Stimulated activated CD4-positive, alpha-beta T cell treated with anti-CD3 and anti-CD28 coated beads, TNF-alpha, amount 100 ng/mL, for 1 hour (primary cell): Measurements from ENCODE around the gene MTA3.
"Not testable (repeated sequence)": the region's sequence is repeated elsewhere in the genome, so short reads cannot be mapped to it uniquely, and the experiment has no call there.

ENCODE experiments used
- DNase-seq, 3 donors: peaks; one replicate each; pipeline ENCODE4 v3.0.0-alpha.2; 2020; ENCODE audit warnings: low read depth in 3 of 3, low spot score in 1 of 3

The MTA3 gene

DNA sequence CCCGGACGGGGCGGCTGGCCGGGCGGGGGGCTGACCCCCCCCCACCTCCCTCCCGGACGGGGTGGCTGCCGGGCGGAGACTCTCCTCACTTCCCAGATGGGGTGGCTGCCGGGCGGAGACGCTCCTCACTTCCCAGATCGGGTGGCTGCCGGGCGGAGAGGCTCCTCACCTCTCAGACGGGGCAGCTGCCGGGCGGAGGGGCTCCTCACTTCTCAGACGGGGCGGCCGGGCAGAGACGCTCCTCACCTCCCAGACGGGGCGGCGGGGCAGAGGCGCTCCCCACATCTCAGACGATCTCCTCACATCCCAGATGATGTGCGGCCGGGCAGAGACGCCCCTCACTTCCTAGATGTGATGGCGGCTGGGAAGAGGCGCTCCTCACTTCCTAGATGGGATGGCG is 37.7 kb downstream of the MTA3 start:
- not testable (repeated sequence) for DNase-seq

DNA sequence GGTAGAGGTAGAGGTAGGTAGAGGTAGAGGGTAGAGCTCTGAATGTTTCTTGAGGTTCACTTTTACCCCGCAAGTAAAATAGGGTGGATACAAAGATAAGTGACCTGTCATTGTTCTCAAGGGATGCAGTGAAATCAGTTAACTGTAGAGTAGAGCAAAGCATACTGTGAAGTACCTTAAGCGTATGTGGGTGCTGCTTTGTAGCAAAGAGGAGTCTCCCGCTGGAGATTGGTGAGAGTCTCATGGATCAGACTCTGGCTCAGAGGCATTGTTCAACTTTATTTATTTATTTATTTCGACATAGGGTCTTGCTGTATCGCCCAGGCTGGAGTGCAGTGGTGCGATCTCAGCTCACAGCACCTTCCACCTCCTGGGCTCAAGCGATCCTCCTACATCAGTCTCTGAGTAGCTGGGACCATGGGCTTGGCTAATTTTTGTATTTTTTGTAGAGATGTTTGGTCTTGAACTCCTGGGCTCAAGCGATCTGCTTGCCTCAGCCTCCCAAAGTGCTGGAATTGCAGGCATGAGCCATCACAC is 38.7 kb downstream of the MTA3 start:
- DNase-seq = no peak

DNA sequence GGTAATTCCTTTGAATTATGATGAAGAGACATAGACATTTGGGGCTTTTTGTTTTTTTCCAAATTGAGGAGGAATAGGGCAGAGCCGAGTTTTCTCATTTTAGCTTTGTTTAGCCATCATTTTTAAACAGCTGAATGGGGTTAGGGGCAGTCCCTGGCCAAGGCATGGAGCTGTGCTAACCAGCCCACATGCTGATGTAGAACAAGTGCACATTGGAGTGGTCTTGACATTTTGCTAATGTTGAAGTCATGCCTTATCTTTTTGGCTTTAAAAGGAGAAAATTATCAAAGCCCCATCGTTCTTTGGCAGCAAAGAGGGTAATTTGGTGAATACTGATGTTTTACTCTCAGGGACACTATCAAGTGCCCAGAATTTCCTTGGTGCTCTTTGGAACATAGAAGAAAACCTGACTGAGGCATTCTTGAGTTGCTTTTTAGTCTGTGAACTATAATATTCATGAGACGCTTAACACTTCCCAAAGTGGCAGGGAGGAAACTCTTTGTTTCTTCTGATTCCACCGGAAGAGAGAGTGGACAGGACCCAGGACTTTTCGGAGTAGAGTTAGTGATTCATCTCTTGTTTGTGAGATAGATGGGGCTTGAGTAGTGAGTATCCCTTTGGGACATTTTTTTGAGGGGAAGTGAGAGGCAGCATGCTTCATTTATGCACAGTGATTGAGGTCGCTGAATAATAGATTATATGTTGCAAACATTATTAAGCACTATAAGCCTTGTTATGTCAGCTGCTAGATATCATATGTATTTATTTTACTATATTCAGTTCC is 45.0 kb downstream of the MTA3 start:
- no peak for DNase-seq

DNA sequence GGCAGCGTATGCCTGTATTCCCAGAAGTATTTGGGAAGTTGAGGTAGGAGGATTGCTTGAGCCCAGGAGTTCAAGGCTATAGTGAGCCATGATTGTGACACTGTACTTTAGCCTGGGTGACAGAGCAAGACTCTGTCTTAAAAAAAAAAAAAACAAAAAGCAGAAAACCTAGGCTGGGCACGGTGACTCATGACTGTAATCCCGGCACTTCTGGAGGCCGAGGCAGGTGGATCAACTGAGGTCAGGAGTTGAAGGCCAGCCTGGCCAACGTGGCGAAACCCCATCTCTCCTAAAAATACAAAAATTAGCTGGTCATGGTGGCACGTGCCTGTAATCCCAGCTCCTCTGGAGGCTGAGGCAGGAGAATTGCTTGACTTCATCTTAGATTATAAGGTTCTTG is 46.4 kb downstream of the MTA3 start:
- DNase-seq = no peak

DNA sequence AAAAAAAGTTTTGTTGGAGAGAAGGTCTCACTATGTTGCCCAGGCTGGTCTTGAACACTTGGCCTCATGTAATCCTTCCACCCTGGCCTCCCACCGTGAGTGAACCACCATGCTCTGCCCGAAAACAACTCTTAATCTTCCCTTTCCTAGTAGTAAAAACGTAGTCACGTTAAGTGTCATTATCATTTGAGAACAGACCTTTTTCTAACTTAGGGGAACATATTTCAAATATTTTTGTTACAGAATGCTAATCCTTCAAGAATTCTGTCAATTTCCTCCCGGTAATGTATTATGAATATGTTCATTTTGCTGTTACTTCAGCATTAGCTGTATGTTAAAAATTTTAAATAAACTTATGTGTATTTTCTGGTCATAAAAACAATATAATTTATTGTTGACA is 49.7 kb downstream of the MTA3 start:
- no peak for DNase-seq

- no peak for DNase-seq
These were observed 50.5 kb downstream of the MTA3 start for GRCh38 chr2:42618972-42619371.

DNA sequence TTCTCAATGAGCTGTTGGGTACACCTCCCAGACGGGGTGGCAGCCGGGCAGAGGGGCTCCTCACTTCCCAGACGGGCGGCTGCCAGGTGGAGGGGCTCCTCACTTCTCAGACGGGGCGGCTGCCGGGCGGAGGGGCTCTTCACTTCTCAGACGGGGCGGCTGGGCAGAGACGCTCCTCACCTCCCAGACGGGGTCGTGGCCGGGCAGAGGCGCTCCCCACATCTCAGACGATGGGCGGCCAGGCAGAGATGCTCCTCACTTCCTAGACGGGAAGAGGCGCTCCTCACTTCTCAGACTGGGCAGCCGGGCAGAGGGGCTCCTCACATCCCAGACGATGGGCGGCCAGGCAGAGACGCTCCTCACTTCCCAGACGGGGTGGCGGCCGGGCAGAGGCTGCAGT is 53.2 kb downstream of the MTA3 start:
- DNase-seq = not testable (repeated sequence)

DNA sequence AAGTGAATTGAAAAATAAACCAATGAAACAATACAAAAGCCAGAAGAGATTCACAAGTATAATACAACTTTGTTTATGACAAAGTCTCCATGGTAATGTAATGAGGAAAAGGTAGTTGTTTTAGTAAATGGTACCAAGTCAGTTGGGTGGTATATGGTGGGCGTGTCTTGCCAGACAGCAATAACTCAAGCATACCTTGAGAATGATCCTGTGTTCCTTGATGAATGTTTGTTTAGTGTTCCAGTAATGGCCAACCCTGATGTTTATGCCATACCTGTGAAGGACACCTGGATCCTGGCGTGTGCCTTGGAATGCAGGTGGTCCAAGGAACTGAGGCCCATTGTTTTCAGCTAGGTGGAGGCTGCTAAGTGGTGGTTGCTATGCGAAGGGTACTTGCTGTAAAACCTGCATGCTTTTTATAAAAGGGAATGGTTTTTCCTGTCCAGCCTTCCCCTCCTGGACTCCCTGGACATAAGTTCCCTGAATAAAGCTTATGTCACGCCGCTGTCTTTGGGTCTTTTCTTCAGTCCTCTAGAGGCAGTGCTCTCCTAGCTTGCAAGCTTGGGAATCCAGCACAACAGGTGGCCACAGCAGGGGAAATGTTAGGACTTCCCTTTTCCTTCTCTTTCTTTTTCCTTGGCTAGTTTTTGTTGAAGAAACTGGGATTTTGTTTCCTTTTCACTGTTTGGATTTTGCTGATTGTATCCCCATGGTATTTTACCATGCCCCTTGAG is 54.7 kb downstream of the MTA3 start:
- no peak for DNase-seq

- no peak for DNase-seq
These were observed 55.6 kb downstream of the MTA3 start for GRCh38 chr2:42624047-42624446.

GRCh38 chr2:42628024-42628423 is 59.6 kb downstream of the MTA3 start:
- not testable (repeated sequence) for DNase-seq

DNA sequence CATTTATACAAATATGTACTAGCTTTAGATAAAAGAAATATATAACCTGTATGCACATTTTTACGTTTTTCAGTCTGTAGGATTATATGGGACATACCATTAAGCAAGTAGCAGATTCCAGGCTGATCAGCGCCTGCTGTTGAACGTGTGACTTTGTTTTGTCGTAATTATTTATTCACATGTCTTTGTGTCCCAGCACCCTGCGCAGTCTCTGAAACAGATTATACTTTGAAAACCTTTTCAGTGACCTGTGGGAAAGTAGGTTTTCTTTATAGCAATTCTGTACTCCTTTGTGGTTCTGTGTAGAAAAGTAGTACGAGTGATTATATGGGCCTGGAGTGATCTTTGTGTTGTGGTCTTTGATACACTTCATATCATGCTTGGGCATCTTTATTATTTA is 68.5 kb downstream of the MTA3 start:
- no peak for DNase-seq

GRCh38 chr2:42638080-42638784 is 69.8 kb downstream of the MTA3 start:
- no peak for DNase-seq

DNA sequence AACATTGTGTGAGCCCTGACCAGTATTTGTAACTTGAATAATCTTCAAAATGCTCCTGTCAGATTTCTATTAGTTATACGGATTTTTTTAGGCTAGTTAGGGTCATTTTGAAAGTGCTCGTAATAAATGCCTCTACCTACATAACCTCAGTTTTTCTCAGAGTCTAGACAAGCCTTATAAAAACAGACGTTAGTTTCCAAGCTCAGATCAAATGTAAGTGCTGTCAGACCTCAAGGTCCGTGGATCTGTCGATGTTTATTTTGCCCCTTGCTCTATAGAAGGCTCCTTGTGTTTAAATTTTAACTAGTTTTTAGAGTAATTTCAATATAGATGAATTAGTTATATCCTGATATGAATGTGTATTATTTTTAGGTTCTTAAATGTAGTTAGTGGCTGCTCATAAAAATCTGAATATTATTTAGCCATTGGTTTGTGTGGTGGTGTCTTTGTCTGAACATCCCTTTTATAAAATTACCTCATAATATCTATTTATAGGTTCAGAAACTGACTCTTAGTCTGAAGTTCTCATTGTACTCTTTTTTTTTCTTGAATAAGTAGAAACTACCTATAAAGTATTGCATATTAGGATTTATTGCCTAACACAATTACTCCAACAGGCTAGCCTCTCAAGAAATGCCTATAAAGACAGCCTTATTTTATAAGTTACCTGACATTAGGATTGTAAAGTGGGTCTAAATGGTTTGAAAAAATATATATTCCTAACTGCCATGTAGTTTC is 71.1 kb downstream of the MTA3 start:
- no peak for DNase-seq

DNA sequence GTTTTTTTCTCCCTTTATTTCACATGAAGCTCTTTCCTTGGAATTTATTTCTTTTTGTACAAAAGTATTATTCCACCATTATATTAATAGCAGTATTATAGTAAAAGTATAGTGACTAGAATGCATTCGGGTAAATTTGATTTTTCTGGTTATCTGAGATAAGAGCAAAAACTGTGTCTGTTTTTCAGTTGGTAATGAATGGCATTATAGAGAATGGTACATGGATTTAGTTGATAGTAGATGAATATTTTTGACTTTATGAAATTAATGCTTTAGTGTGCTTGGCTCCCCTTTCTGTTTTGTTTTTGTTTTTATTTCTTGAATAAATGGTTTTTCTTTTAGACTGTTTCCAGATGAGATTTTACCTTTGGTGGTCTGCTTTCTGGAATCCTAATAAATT is 71.8 kb downstream of the MTA3 start:
- DNase-seq = no peak

DNA sequence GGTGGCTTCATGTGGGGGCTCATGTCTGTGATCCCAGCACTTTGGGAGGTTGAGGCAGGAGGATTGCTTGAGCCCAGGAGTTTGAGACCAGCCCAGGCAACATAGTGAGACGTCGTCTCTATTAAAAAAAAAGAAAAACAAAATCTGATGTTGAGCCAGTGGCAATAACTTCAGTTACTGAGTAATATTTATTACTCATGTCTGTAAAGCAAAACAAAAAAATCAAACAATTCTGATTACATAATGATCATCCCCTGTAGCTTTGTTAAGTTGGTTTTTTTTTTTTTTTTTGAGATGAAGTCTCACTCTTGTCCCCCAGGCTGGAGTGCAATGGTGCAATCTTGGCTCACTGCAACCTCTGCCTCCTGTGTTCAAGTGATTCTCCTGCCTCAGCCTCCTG is 73.9 kb downstream of the MTA3 start:
- DNase-seq = not testable (repeated sequence)

- no peak for DNase-seq
These were observed 77.1 kb downstream of the MTA3 start for GRCh38 chr2:42645551-42645950.

DNA sequence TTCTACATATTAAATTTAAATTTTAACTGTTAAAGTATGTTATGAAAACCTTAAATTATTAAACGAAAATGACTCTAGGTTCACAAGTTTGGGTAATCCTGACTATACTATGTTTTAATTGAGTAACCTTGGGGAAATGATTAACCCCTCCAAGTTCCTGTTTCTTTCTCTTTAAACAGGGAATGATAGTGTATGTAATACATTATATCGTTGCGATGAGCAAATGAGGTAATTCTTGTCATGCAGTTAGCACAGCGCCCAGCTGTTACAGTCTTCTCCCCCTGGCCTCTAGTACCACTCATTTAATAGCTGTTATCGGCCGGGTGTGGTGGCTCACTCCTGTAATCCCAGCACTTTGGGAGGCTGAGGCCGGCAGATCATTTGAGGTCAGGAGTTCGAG is 80.4 kb downstream of the MTA3 start:
- DNase-seq = no peak

GRCh38 chr2:42651057-42651456 is 82.6 kb downstream of the MTA3 start:
- no peak for DNase-seq

DNA sequence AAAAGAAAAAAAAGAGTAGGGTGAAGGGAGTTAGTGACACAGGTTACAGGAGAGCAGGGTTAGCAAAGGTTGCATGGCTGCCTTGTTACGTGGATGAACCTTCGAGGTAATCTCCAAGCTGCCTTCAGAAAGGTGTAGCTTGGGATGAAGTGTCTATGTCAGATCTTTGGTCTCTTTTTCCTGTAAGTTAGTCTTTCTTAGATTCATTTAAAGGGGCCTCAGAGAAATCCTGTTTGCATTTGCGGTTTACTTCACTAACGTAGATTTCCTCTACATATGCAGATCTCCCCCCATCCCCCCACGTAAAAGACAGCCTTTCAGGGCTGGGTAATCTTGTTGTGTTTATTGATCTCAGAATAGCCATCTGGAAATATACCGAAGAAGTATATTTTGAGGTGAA is 83.7 kb downstream of the MTA3 start:
- no peak for DNase-seq

DNA sequence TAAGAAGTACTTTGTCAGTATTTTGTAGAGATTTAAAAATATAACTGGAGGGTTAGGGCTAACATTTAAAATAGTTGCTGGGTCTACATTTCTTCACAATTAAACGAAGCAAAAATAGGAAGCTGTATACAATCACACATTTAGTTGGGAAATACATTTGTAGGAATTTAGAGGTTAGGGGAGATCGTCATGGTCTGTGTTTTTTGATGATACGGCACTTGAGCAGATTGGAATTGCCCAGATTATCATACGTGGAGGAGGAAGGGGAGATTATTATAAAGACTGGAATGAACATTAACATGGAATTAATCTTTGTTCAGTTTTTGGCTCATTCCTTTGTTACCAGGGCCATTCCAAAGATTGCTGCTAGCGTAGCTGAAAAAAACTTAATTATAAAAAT is 84.6 kb downstream of the MTA3 start:
- DNase-seq = no peak

- no peak for DNase-seq
These were observed 85.5 kb downstream of the MTA3 start for GRCh38 chr2:42653908-42654445.
